GM19324 (cell line): ENCODE measurements around the gene VMP1.
"Not testable (repeated sequence)": the region's sequence is repeated elsewhere in the genome, so short reads cannot be mapped to it uniquely, and the experiment has no call there.

ENCODE experiments used
- ATAC-seq: cut with Tn5 transposase; IDR thresholded peaks from one replicate; pipeline ENCODE4 v1.9.1; 2021; ENCODE audit warnings: mild to moderate bottlenecking, moderate library complexity; ENCODE audit not compliant: unreplicated experiment, low FRiP score

The VMP1 gene

DNA sequence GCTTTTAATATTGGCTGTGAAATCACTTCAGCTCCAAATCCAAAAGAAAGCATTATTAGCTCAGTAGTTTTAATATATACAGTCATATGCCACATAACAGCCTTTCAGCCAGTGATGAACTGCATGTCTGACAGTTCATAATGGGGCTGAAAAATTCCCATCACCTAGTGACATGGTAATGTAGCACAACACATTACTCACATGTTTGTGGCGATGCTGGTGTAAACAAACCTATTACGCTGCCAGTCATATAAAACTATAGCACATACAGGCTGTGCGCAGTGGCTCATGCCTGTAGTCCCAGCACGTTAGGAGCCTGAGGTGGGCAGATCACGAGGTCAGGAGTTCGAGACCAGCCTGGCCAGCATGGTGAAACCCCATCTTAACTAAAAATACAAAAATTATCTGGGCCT is 93.1 kb downstream of the VMP1 start:
- no peak for ATAC-seq

DNA sequence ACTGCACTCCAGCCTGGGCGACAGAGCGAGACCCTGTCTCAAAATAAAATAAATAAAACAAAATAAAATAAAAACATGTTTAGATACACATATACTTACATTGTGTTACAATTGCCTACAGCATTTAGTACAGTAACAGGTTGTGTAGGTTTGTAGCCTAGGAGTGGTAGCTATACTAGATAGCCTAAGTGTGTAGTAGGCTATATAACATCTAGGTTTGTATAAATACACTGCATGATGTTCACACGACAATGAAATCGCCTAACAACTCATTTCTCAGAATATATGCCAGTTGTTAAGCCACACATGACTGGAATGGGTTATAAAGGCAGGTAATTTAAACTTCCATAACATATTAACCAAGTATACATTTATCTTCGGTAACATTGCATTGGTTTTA is 94.7 kb downstream of the VMP1 start:
- no peak for ATAC-seq

GRCh38 chr17:59804901-59805465 is 97.5 kb downstream of the VMP1 start:
- ATAC-seq, result no peak

- ATAC-seq, result not testable (repeated sequence)
Observed at GRCh38 chr17:59806322-59806721, 98.9 kb downstream of the VMP1 start.

DNA sequence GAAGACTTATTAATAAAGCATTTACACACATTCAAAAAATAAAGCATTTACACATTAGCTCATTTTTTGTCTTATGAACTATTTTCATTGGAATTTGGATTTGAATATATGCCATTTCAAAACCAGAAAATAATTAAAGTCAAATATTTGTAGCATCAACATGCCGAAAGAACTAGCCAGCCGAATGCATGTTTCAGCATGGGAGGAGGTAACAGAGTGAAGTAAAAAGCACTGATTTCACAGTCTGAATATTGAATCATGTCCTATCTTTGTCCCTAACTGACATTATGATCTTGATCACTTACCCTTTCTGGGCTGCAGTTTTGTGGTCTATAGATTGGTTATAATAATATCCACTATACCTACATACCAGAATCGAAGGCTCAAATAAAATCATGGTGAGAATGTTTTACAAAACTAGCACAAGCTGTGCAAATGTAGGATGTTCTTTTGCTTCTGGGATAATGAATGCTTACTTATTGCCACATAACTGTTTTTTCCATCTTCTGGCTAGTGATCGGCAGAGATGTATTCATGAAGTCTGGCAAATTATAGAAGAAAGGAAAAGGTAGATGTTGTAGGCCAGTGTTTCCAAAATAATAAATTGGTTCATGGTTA is 100.5 kb downstream of the VMP1 start:
- no peak for ATAC-seq

DNA sequence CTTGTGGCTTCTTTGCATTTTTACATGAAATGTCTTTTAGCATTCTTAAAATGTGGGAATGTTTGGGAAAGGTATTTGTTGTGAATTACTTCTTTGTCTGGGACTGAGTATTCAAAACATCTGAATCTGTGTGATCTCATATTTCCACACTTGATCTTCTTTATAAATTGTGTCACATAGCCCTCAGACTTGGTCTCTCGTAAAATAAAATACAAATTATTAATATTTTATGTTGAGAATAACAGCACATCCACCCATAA is 103.4 kb downstream of the VMP1 start:
- ATAC-seq, result no peak

- ATAC-seq, result no peak
Observed at GRCh38 chr17:59811209-59811608, 103.8 kb downstream of the VMP1 start.

GRCh38 chr17:59812139-59812538 is 104.7 kb downstream of the VMP1 start:
- no peak for ATAC-seq

DNA sequence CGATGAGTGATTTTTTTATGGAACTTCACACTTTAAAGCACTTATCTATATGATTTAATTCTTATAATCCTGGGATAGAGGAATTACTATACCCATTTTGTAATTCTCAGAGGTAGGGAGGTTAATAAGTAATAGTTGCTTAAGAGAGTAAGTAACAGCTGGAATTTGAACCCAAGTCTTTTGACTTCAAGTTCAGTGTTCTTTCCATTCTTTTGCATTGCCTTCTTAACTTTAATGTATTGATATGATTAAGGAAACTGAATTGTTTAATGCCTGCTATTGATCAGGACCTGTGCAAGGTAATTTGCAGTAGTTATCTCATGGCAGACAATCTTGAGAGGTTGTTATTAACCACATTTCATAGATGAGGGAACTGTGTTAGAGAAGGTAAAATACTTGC is 106.8 kb downstream of the VMP1 start:
- no peak for ATAC-seq

DNA sequence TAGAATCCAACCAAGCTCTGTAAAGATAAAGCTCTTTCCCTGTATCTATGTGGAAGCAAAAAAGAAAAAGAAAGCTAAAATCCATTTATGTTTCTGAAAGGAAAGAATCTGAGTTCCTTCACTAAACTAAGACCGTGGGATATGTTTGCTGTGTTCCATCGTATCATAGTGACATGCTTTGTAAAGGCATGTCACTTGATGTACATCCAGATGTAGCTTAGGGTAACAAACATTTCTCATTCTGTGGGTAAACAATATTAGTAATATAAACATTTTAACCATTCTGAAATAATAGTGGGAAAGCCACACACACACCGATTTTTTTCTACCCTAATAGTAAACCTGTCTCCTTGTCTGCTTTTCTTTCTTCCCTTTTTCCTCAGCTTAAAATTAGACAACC is 107.2 kb downstream of the VMP1 start:
- ATAC-seq, result no peak

GRCh38 chr17:59815965-59816364 is 108.5 kb downstream of the VMP1 start:
- ATAC-seq, result no peak

DNA sequence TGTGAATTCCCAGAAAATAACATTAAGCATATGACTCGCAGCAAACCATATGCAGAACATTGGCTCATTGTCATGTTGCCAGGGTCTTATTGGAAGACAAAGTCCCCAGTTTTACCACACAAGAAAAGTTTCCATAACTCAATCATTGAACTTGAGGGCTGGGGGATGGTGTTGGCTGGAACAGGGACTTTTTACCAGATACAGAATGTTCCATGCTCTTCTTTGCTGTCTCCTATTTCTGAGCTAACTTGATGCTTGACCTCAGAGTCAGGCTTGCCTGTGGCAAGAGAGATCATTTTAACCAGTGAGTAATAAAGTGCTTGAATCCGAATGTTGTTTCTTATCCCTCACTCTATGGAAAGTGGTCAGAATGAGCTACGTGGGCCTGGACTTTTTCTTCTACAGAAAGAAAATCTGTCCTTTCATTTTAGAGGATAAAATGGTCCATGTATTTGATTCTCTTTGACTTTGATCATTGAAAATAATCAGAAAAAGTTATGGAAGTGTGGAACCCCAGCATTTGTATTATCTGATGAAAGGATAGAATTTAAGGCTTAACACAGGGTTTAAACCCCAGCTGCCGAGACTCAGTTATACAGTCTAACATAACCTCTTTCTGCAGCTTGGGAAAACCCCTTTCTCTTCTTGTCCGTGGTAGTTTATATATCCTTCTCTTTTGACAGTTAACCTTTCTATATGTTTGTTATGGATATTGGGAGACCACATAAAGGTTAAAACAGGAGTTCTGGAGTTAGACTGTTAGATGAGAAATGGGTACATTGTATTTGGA is 118.3 kb downstream of the VMP1 start:
- no peak for ATAC-seq

DNA sequence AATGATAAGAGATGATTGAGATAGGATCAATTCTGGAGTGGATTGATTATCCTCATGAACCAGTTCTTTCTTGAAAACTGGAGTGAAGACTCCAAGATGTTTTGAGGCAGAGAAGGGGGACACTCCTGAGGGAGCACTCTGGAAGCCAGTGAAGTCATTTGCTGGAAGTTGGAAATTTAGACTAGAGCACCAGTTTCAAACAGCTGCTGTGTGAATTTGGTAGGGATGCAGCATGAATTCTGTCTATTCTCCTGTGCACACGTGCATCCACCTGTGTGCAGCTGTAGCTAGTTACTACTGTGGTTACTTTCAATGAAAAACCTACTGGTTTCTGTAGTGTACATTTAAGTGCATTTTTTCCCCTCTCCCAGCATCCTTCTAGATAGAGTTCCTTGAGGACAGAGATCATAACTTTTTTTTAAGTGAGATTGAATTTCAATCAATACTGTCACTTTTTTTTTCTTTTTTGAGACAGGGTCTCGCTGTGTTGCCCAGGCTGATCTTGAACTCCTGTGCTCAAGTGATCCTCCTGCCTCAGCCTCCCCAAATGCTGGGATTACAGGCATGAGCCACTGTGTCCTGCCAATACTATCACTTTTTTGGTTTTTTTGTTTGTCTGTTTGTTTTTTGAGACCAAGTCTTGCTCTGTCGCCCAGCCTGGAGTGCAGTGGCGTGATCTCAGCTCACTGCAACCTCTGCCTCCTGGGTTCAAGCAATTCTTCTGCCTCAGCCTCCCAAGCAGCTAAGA is 119.4 kb downstream of the VMP1 start:
- no peak for ATAC-seq

DNA sequence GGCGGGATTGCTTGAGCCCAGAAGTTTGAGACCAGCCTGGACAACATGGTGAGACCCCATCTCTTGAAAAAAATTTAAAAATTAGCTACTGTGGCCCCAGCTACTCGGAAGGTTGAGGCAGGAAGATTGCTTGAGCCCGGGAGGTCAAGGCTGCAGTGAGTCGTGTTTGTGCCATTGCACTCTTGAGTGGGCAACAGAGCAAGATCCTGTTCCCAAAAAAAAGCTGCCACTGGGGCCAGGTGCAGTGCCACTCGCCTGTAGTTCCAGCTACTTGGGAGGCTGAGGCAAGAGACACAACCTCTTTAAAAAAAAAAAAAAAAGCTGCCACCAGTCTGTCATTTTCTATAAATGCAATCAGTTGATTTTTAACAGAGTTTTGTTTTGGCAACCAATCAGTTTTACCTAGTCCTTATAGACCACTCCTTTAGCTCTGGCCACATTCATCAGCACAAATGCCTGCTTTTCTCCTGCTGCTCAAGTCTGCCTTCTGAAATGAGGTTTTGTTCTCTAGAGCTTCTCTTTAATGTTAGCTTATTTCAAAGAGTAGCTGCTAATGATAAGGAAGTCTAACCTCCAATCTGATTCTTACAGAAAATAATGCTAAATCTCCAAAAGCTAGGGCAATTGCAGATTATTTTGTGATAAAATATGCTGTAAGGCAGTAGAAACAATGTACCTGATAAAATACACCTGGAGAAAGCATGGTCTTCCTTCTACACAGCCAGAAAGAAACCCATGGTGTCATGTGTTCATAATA is 120.4 kb downstream of the VMP1 start:
- ATAC-seq, result no peak

DNA sequence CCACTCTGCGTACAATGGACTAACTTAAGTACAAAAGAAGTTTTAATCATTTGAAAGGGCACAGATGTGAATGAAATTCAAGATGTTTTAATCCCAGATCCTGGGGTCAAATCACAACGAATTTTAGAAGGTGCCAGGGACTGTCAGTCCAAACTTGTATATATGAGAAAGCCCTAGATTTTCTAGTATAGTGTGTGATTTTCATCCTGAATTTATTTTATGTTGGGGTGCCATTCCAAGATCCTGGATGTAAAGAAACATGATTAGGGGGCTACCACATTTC is 121.0 kb downstream of the VMP1 start:
- ATAC-seq, result no peak

DNA sequence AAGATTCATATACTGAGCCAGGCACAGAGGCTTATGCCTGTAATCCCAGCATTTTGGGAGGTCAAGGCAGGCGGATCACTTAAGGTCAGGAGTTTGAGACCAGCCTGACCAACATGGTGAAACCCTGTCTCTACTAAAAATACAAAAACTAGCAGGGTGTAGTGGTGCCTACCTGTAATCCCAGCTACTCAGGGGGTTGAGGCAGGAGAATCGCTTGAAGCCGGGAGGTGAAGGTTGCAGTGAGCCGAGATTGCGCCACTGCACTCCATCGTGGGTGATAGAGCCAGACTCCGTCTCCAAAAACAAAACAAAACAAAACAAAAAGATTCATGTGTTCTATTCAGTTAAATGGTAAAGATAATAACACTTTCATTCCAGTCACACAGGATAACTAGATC is 121.4 kb downstream of the VMP1 start:
- ATAC-seq, result not testable (repeated sequence)

DNA sequence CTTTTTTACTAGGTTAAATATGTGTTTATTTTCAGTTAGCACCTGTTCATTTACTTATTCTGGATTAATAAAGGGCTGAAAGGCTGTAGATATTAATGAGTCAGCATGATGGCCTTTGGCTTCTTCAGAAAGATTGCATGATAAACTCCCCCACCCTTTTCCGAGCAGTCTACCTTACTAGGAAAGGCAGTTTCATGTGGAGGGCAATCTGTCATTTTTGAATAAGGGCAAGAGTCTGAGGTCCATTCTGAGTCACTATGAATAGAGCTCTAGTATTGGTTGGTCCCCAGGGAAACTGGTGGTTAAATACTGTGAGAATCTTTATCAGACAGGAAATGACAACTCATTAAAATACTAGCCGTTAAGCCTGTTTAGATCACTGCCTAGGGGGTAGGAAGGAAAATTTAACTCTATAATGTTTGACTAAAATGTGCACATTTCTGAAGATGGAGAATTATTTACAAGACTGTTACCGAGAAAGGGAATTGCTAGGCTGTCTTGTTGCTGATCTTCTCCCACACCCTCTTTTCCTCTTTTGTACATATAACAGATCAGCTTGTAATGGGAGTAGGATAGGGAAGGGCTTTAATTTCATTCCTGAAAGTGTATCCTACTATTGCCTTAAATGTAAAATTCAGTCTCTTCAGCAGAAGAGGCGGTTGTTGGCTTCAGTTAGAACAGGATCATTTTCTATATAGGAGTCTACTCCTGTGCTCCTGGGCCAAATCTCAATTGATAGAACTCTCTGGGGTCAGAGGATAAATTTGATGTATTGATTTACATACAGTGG is 122.0 kb downstream of the VMP1 start:
- peak; percentile 62 for ATAC-seq

- no peak for ATAC-seq
Observed at GRCh38 chr17:59830007-59830630, 122.7 kb downstream of the VMP1 start.

DNA sequence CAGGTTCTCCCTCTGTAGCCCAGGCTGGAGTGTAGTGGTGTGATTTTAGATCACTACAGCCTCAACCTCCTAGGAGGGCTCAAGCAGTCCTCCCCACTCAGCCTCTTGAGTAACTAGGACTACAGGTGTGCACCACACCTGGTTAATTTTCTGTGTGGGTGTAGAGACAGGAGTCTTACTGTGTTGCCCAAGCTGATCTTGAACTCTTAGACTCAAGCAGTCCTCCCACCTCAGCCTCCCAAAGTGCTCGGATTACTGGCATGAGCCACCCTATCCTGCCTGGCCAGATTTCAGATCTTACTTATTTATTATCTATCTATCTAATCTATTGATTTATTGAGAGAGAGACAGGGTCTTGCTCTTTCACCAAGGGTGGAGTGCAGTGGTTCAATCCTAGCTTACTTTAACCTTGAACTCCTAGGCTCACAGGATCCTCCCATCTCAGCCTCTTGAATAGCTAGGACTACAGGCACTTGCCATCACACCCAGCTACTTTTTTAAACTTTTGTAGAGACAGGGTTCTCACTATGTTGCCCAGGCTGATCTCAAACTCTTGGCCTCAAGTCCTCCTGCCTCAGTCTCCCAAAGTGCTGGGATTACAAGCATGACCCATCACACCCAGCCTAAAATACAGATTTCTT is 123.5 kb downstream of the VMP1 start:
- ATAC-seq, result no peak
